GM23338 (cell line): ENCODE data around the gene AQP9. TPM values are rescaled to one million over a fixed set of nuclear protein-coding genes. Genes with fewer than 3 reads are reported as not detected.

Experiments used
- ATAC-seq: fragments of 200-7000 bp; cut with Tn5 transposase; 3 replicates; pipeline ENCODE4 v1.9.1; 2020
- DNase-seq: peaks from one replicate; pipeline ENCODE4 v3.0.0-alpha.2; 2015; ENCODE audit warnings: low spot score
- H2AFZ ChIP-seq: fragments of 200-600 bp; sonication (generic); 2 replicates; pipeline ENCODE4 v1.8.0; 2016; ENCODE audit warnings: antibody characterized with exemption, mild to moderate bottlenecking, moderate library complexity
- H3F3A ChIP-seq: fragments of 200-600 bp; sonication (generic); replicated peaks from 2 replicates; pipeline ENCODE4 v1.8.0; 2017; ENCODE audit warnings: antibody characterized with exemption, mixed run types, low read depth
- H3K27ac ChIP-seq: fragments of 200-600 bp; sonication (generic); 2 replicates; pipeline ENCODE4 v1.6.1; 2016; ENCODE audit warnings: low read depth
- H3K27me3 ChIP-seq: fragments of 200-600 bp; sonication (generic); 2 replicates; pipeline ENCODE4 v1.8.0; 2016; ENCODE audit warnings: mild to moderate bottlenecking, mixed run types, moderate library complexity; ENCODE audit not compliant: insufficient read depth
- H3K36me3 ChIP-seq: fragments of 200-600 bp; sonication (generic); 2 replicates; pipeline ENCODE4 v1.8.0; 2016; ENCODE audit warnings: mild to moderate bottlenecking; ENCODE audit not compliant: insufficient read depth
- H3K4me1 ChIP-seq: fragments of 200-600 bp; sonication (generic); 2 replicates; pipeline ENCODE4 v1.8.0; 2016; ENCODE audit warnings: mild to moderate bottlenecking, moderate library complexity; ENCODE audit not compliant: insufficient read depth
- H3K4me2 ChIP-seq: fragments of 200-600 bp; sonication (generic); 2 replicates; pipeline ENCODE4 v1.7.1; 2017; ENCODE audit warnings: mixed run types
- H3K4me3 ChIP-seq: fragments of 200-600 bp; sonication (generic); 2 replicates; pipeline ENCODE4 v1.6.1; 2016; ENCODE audit warnings: mixed run types
- H3K79me2 ChIP-seq: fragments of 200-600 bp; sonication (generic); replicated peaks from 2 replicates; pipeline ENCODE4 v1.8.0; 2017; ENCODE audit warnings: mild to moderate bottlenecking; ENCODE audit not compliant: insufficient read depth
- H3K9me2 ChIP-seq: fragments of 200-600 bp; sonication (generic); 2 replicates; pipeline ENCODE4 v1.8.0; 2017; ENCODE audit not compliant: insufficient read depth
- H4K20me1 ChIP-seq: fragments of 200-600 bp; sonication (generic); replicated peaks from 2 replicates; pipeline ENCODE4 v1.8.0; 2017; ENCODE audit warnings: mild to moderate bottlenecking; ENCODE audit not compliant: insufficient read depth
- H3K27ac Mint-ChIP-seq: 2 replicates; pipeline ENCODE4 v1.8.0; 2020; ENCODE audit warnings: inconsistent platforms, mild to moderate bottlenecking, moderate library complexity, mixed read lengths
- H3K27me3 Mint-ChIP-seq: 3 replicates; pipeline ENCODE4 v1.8.0; 2022; ENCODE audit warnings: low read depth, mild to moderate bottlenecking, moderate library complexity, mixed read lengths, inconsistent platforms; ENCODE audit not compliant: insufficient read depth, poor library complexity
- H3K36me3 Mint-ChIP-seq: 3 replicates; pipeline ENCODE4 v1.8.0; 2021; ENCODE audit warnings: low read depth, mild to moderate bottlenecking, inconsistent platforms, moderate library complexity, mixed read lengths
- H3K4me1 Mint-ChIP-seq: 3 replicates; pipeline ENCODE4 v1.8.0; 2020; ENCODE audit warnings: mild to moderate bottlenecking, inconsistent platforms, mixed read lengths
- H3K4me3 Mint-ChIP-seq: 3 replicates; pipeline ENCODE4 v1.8.0; 2021; ENCODE audit warnings: moderate library complexity, mild to moderate bottlenecking, inconsistent platforms, mixed read lengths
- H3K9me3 Mint-ChIP-seq: 3 replicates; pipeline ENCODE4 v1.8.0; 2020; ENCODE audit warnings: moderate library complexity, mild to moderate bottlenecking, inconsistent platforms, mixed read lengths
- CREB1 ChIP-seq: fragments of 250-450 bp; sonication (Bioruptor Pico); IDR thresholded peaks from 2 replicates; pipeline ENCODE4 v1.5.0; 2020; ENCODE audit warnings: low read depth, mild to moderate bottlenecking, moderate library complexity
- ETS1 ChIP-seq: IDR thresholded peaks from 2 replicates; pipeline ENCODE4 v1.6.1; 2016; ENCODE audit warnings: antibody characterized with exemption
- JUNB ChIP-seq: IDR thresholded peaks from one replicate; pipeline ENCODE4 v1.6.1; 2016; ENCODE audit warnings: antibody characterized with exemption; ENCODE audit not compliant: unreplicated experiment
- NANOG ChIP-seq: IDR thresholded peaks from 2 replicates; pipeline ENCODE4 v1.6.1; 2016; ENCODE audit warnings: antibody characterized with exemption, borderline replicate concordance
- STAT1 ChIP-seq: IDR thresholded peaks from one replicate; pipeline ENCODE4 v1.6.1; 2016; ENCODE audit warnings: antibody characterized with exemption; ENCODE audit not compliant: unreplicated experiment
- ZNF462 ChIP-seq: fragments of 250-450 bp; sonication (Bioruptor Pico); IDR thresholded peaks from 2 replicates; pipeline ENCODE4 v1.5.0; 2020; ENCODE audit warnings: mild to moderate bottlenecking, moderate library complexity
- polyA plus RNA-seq: library from polyadenylated mRNA; unstranded; fragments of >200 nt; fragmentation: Nextera tagmentation; extraction: Ambion mirVana; gene quantifications from 2 replicates; pipeline ENCODE4 v1.2.1, GENCODE V29; 2016
- total RNA-seq: library from RNA; depleted of rRNA; stranded (reverse); fragments of >200 nt; shearing (Covaris generic); gene quantifications from 2 replicates; pipeline ENCODE4 v1.2.3, GENCODE V29; 2014

The AQP9 gene
- total and polyA plus RNA-seq, 2 experiments from 2014 or later = not detected

DNA sequence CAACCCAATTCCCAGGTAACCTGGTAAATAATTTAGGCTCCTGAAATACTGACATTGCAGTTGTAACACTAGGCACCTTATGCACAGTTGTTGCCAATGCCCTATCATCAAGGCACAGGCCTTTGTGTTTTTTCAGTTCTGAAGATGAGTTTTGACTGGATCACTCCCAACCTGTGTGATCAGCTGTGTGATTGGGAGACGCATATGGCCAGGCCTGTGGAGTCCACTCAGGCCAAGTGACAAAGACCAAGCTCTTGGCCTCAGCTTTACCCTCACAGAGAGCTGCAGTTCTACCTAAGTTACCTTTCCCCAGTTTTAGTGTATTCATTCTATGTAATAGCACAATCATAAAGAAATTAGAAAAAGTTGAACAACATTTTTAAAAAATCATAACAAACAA, 19.2 kb upstream of the AQP9 start:
- peaks cover 2% of the 10 kb centered on the region; the same call in 2 of the 3 replicates for H3K36me3 Mint-ChIP-seq
- no peak for DNase-seq
- H3K4me2 ChIP-seq = no peak overlapping the region
- H3K4me1 Mint-ChIP-seq = peaks cover 9% of the 10 kb centered on the region; the same call in 2 of the 3 replicates
- no peaks in the 10 kb centered on the region; the same call in 1 of the 2 replicates for H3K9me2 ChIP-seq
- H3K4me3 Mint-ChIP-seq = no peak overlapping the region
- no peak overlapping the region for H2AFZ ChIP-seq
- TF ChIP-seq ZNF462 (no peak), ETS1 (no peak), STAT1 (no peak), JUNB (no peak), NANOG (no peak), CREB1 (CRISPR knock-in tag) (no peak)
- no peaks in the 10 kb centered on the region for H4K20me1 ChIP-seq
- H3K4me3 ChIP-seq = no peak overlapping the region
- H3K27ac Mint-ChIP-seq = no peak overlapping the region
- H3K27me3 ChIP-seq = no peaks in the 10 kb centered on the region
- ATAC-seq = no peak
- H3K27me3 Mint-ChIP-seq = no peaks in the 10 kb centered on the region
- H3K79me2 ChIP-seq = no peaks in the 10 kb centered on the region
- no peaks in the 10 kb centered on the region for H3K36me3 ChIP-seq
- H3F3A ChIP-seq = no peaks in the 10 kb centered on the region
- no peak overlapping the region for H3K27ac ChIP-seq
- H3K9me3 Mint-ChIP-seq = peaks cover 2% of the 10 kb centered on the region; the same call in 2 of the 3 replicates
- peaks cover 13% of the 10 kb centered on the region; the same call in 1 of the 2 replicates for H3K4me1 ChIP-seq
